Neural progenitor cell (in vitro differentiated cells): Measurements from ENCODE around the gene KRTAP5-4. TPM values are rescaled to one million over a fixed set of nuclear protein-coding genes. Genes with fewer than 3 reads are reported as not detected.
"Not testable (repeated sequence)": the region's sequence is repeated elsewhere in the genome, so short reads cannot be mapped to it uniquely, and the experiment has no call there.

Source experiments
- DNase-seq: peaks from one replicate; pipeline ENCODE4 v3.0.0-alpha.2; 2016; ENCODE audit warnings: low spot score
- H2AFZ ChIP-seq: fragments of 200-600 bp; sonication (generic); replicated peaks from 2 replicates; pipeline ENCODE4 v1.6.1; 2016; ENCODE audit warnings: antibody characterized with exemption
- H3F3A ChIP-seq: fragments of 200-600 bp; sonication (generic); 2 replicates; pipeline ENCODE4 v1.6.1; 2016; ENCODE audit warnings: antibody characterized with exemption, low read depth
- H3K27ac ChIP-seq: fragments of 200-600 bp; sonication (generic); 2 replicates; pipeline ENCODE4 v1.5.1; 2016; ENCODE audit warnings: mild to moderate bottlenecking
- H3K27me3 ChIP-seq: fragments of 200-600 bp; sonication (generic); 2 replicates; pipeline ENCODE4 v1.6.1; 2016; ENCODE audit warnings: mild to moderate bottlenecking, moderate library complexity
- H3K36me3 ChIP-seq: fragments of 200-600 bp; sonication (generic); 2 replicates; pipeline ENCODE4 v1.5.1; 2016
- H3K4me1 ChIP-seq: fragments of 200-600 bp; sonication (generic); 2 replicates; pipeline ENCODE4 v1.6.1; 2016; ENCODE audit warnings: mixed run types
- H3K4me2 ChIP-seq: fragments of 200-600 bp; sonication (generic); 2 replicates; pipeline ENCODE4 v1.6.1; 2016
- H3K4me3 ChIP-seq: fragments of 200-600 bp; sonication (generic); 2 replicates; pipeline ENCODE4 v1.5.1; 2016
- H3K79me2 ChIP-seq: fragments of 200-600 bp; sonication (generic); 2 replicates; pipeline ENCODE4 v1.6.1; 2016; ENCODE audit warnings: low read depth
- H3K9ac ChIP-seq: fragments of 200-600 bp; sonication (generic); 2 replicates; pipeline ENCODE4 v1.6.1; 2016
- H3K9me3 ChIP-seq: fragments of 200-600 bp; sonication (generic); 2 replicates; pipeline ENCODE4 v1.5.1; 2016; ENCODE audit warnings: low read depth
- H4K20me1 ChIP-seq: fragments of 200-600 bp; sonication (generic); 2 replicates; pipeline ENCODE4 v1.6.1; 2016; ENCODE audit warnings: low read depth
- H3K27ac Mint-ChIP-seq: 3 replicates; pipeline ENCODE4 v1.8.0; 2021; ENCODE audit warnings: mixed read lengths
- H3K27me3 Mint-ChIP-seq: 2 replicates; pipeline ENCODE4 v1.8.0; 2022; ENCODE audit warnings: low read depth, mild to moderate bottlenecking, inconsistent platforms, moderate library complexity, mixed read lengths; ENCODE audit not compliant: insufficient read depth
- H3K36me3 Mint-ChIP-seq: 3 replicates; pipeline ENCODE4 v1.8.0; 2021; ENCODE audit warnings: mixed read lengths
- H3K4me1 Mint-ChIP-seq: 3 replicates; pipeline ENCODE4 v1.8.0; 2021; ENCODE audit warnings: mixed read lengths
- H3K4me3 Mint-ChIP-seq: 3 replicates; pipeline ENCODE4 v1.8.0; 2021; ENCODE audit warnings: mild to moderate bottlenecking, moderate library complexity, mixed read lengths
- H3K9me3 Mint-ChIP-seq: 3 replicates; pipeline ENCODE4 v1.8.0; 2020; ENCODE audit warnings: mixed read lengths
- EZH2 ChIP-seq: fragments of 200-600 bp; sonication (generic); IDR thresholded peaks from 2 replicates; pipeline ENCODE4 v1.6.1; 2017; ENCODE audit warnings: antibody characterized with exemption, mild to moderate bottlenecking, moderate library complexity
- EZH2phosphoT487 ChIP-seq: fragments of 200-600 bp; sonication (generic); IDR thresholded peaks from 2 replicates; pipeline ENCODE4 v1.6.1; 2017; ENCODE audit warnings: antibody characterized with exemption
- total RNA-seq: library from RNA; depleted of rRNA; stranded (reverse); fragments of >200 nt; gene quantifications from 2 replicates; pipeline ENCODE4 v1.2.3, GENCODE V29; 2015; ENCODE audit warnings: low replicate concordance
- TF ChIP-seq, protein P1 (sequence below): fragments of 200-600 bp; sonication (generic); IDR thresholded peaks from 2 replicates; pipeline ENCODE4 v1.5.1; 2017; ENCODE audit warnings: antibody characterized with exemption, mild to moderate bottlenecking

The KRTAP5-4 gene, protein sequence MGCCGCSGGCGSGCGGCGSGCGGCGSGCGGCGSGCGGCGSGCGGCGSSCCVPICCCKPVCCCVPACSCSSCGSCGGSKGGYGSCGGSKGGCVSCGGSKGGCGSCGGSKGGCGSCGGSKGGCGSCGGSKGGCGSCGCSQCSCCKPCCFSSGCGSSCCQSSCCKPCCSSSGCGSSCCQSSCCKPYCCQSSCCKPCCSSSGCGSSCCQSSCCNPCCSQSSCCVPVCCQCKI
- total RNA-seq, result not detected in 2 replicates

DNA sequence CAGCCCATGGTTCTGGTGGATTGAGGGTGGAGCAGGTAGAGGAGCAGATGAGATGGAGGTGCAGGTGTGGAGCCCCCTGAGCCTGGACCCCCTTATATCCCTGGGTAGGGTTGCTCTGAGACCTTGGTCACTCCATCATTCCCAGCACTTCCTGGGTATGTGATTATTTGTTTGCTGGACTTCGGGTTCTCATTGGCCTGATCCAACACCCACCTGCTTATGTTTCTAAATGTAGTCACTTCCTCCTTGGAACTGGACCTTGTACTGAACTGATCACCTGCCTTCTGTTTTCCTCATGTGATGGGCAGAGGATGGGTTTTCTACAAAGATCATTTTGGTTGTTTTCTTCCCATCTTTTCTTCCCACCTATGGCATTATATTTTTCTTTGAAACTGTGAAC, at the start of gene KRTAP5-4:
KRTAP5-4 (minus strand) TSS at position 53 of the 400 bp plus-strand sequence; CDS start at position 8, 45 bp downstream.
- Histone ChIP-seq H4K20me1 (no peaks in the 10 kb centered on the region), H3K4me2 (no peak within 1 kb of the TSS), H2AFZ (no peak within 1 kb of the TSS), H3F3A (no peaks in the 10 kb centered on the region), H3K4me3 (no peak within 1 kb of the TSS), H3K36me3 (no peaks in the 10 kb centered on the region), H3K9ac (no peak within 1 kb of the TSS), H3K9me3 (no peaks in the 10 kb centered on the region), H3K27ac (no peak within 1 kb of the TSS), H3K4me1 (no peaks in the 10 kb centered on the region), H3K79me2 (no peaks in the 10 kb centered on the region), H3K27me3 (peaks cover 3% of the 10 kb centered on the region)
- peaks cover under 1% of the 10 kb centered on the region for H3K9me3 Mint-ChIP-seq
- DNase-seq, result no peak
- H3K4me3 Mint-ChIP-seq, result no peak within 1 kb of the TSS
- TF ChIP-seq, protein P1, sequence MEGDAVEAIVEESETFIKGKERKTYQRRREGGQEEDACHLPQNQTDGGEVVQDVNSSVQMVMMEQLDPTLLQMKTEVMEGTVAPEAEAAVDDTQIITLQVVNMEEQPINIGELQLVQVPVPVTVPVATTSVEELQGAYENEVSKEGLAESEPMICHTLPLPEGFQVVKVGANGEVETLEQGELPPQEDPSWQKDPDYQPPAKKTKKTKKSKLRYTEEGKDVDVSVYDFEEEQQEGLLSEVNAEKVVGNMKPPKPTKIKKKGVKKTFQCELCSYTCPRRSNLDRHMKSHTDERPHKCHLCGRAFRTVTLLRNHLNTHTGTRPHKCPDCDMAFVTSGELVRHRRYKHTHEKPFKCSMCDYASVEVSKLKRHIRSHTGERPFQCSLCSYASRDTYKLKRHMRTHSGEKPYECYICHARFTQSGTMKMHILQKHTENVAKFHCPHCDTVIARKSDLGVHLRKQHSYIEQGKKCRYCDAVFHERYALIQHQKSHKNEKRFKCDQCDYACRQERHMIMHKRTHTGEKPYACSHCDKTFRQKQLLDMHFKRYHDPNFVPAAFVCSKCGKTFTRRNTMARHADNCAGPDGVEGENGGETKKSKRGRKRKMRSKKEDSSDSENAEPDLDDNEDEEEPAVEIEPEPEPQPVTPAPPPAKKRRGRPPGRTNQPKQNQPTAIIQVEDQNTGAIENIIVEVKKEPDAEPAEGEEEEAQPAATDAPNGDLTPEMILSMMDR, result no peak
- no peak for TF ChIP-seq EZH2phosphoT487
- no peak within 1 kb of the TSS for H3K27ac Mint-ChIP-seq
- H3K36me3 Mint-ChIP-seq, result no peaks in the 10 kb centered on the region
- H3K4me1 Mint-ChIP-seq, result peaks cover 5% of the 10 kb centered on the region
- H3K27me3 Mint-ChIP-seq, result peaks cover 17% of the 10 kb centered on the region

DNA sequence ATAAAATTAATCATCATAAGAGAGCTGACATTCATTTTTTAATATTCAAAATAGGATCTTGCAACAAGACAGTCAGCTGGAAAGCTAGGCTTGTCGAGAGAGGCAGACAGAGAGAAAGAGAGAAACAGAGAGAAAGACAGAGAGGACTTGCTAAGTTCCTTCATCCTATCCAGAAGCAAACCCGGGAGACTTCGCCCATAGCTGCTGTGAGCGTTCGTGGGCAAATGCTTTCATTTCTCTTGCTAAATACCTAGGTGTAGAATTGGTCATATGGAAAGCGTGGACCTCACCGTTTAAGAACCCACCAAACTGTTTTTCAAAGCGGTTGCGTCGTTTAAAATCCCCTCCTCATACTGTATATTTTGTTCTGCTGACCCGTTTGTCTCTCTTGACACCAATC, 49.7 kb upstream of the KRTAP5-4 start:
- Histone ChIP-seq H3K9me3 (no peaks in the 10 kb centered on the region), H3K27me3 (peaks cover 74% of the 10 kb centered on the region)
- peaks cover 11% of the 10 kb centered on the region for H3K27me3 Mint-ChIP-seq

DNA sequence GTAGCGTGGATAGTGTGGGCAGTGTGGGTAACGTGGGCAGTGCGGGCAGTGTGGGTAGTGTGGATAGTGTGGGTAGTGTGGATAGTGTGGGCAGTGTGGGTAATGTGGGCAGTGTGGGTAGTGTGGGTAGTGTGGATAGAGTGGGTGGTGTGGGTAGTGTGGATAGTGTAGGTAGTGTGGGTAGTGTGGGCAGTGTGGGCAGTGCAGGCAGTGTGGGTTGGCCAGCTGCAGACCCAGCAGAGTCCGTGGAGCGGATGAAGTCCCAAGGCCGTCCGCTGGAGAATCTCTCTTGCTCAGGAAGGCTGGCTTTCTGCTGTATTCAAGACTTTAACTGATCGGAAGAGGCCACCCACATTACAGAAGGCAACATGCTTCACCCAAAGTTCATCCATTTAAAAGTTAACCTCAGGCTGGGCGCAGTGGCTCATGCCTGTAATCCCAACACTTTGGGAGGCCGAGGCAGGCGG, 49.0 kb upstream of the KRTAP5-4 start:
- TF ChIP-seq, protein P1, result no peak
- TF ChIP-seq EZH2phosphoT487, result no peak
- TF ChIP-seq EZH2, result no peak
- H3K9me3 Mint-ChIP-seq, result no peaks in the 10 kb centered on the region
- Histone ChIP-seq H3K9ac (no peak overlapping the region), H3K27me3 (peaks cover 67% of the 10 kb centered on the region), H2AFZ (no peak overlapping the region), H3K4me3 (no peak overlapping the region), H4K20me1 (no peaks in the 10 kb centered on the region), H3K9me3 (no peaks in the 10 kb centered on the region), H3K4me1 (peaks cover 21% of the 10 kb centered on the region), H3K79me2 (no peaks in the 10 kb centered on the region), H3K4me2 (no peak overlapping the region), H3F3A (peaks cover 8% of the 10 kb centered on the region), H3K36me3 (no peaks in the 10 kb centered on the region), H3K27ac (no peak overlapping the region)
- no peak overlapping the region for H3K4me3 Mint-ChIP-seq
- H3K27ac Mint-ChIP-seq, result no peak overlapping the region
- H3K27me3 Mint-ChIP-seq, result peaks cover 11% of the 10 kb centered on the region
- H3K4me1 Mint-ChIP-seq, result peaks cover 16% of the 10 kb centered on the region
- DNase-seq, result no peak
- no peaks in the 10 kb centered on the region for H3K36me3 Mint-ChIP-seq

More for the DNA sequence above, 49.7 kb upstream of the KRTAP5-4 start:
- no peak for DNase-seq
- Mint-ChIP-seq H3K4me1 (peaks cover 19% of the 10 kb centered on the region), H3K27ac (no peak overlapping the region), H3K36me3 (no peaks in the 10 kb centered on the region), H3K4me3 (no peak overlapping the region), H3K9me3 (no peaks in the 10 kb centered on the region)
- H3F3A ChIP-seq, result peaks cover 8% of the 10 kb centered on the region
- peaks cover 23% of the 10 kb centered on the region for H3K4me1 ChIP-seq
- H3K4me2 ChIP-seq, result no peak overlapping the region
- H2AFZ ChIP-seq, result no peak overlapping the region
- no peak overlapping the region for H3K4me3 ChIP-seq
- H4K20me1 ChIP-seq, result no peaks in the 10 kb centered on the region
- no peaks in the 10 kb centered on the region for H3K79me2 ChIP-seq
- H3K36me3 ChIP-seq, result no peaks in the 10 kb centered on the region
- H3K27ac ChIP-seq, result no peak overlapping the region
- no peak for TF ChIP-seq EZH2phosphoT487
- TF ChIP-seq EZH2, result no peak
- TF ChIP-seq, protein P1, result no peak
- no peak overlapping the region for H3K9ac ChIP-seq

DNA sequence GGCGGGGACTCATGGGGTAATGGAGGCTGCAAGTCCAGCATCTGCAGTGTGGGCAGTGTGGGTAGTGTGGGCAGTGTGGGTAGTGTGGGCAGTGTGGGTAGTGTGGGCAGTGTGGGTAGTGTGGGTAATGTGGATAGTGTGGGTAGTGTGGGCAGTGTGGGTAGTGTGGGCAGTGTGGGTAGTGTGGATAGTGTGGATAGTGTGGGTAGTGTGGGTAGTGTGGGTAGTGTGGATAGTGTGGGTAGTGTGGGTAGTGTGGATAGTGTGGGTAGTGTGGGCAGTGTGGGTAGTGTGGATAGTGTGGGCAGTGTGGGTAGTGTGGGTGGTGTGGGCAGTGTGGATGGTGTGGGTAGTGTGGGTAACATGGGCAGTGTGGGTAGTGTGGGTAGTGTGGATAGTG, 48.5 kb upstream of the KRTAP5-4 start:
- H2AFZ ChIP-seq, H3F3A ChIP-seq, H3K9ac ChIP-seq, H3K27ac Mint-ChIP-seq, H4K20me1 ChIP-seq, H3K4me3 Mint-ChIP-seq, H3K9me3 Mint-ChIP-seq, H3K36me3 Mint-ChIP-seq, DNase-seq, H3K4me3 ChIP-seq, H3K9me3 ChIP-seq, H3K79me2 ChIP-seq, H3K27ac ChIP-seq, H3K36me3 ChIP-seq, H3K4me2 ChIP-seq: not testable (repeated sequence)
- peaks cover 62% of the 10 kb centered on the region for H3K27me3 ChIP-seq
- Mint-ChIP-seq H3K27me3 (peaks cover 11% of the 10 kb centered on the region), H3K4me1 (peaks cover 14% of the 10 kb centered on the region)
- peaks cover 18% of the 10 kb centered on the region for H3K4me1 ChIP-seq
